Activated T-cell treated with anti-CD3 and anti-CD28 coated beads for 48 hours (primary cell): ENCODE results near the gene FAT4.

Experiments used
- DNase-seq: peaks from one replicate; pipeline ENCODE4 v3.0.0-alpha.2; 2020; ENCODE audit warnings: low read depth

Gene FAT4

GRCh38 chr4:125317525-125317877, 2.7 kb downstream of the FAT4 start:
- DNase-seq = no peak

- no peak for DNase-seq
Observed at GRCh38 chr4:125319311-125319710, 4.6 kb downstream of the FAT4 start.

GRCh38 chr4:125321709-125322365, 7.1 kb downstream of the FAT4 start:
- DNase-seq = no peak

GRCh38 chr4:125322366-125322730, 7.6 kb downstream of the FAT4 start:
- no peak for DNase-seq

GRCh38 chr4:125323654-125324053, 8.9 kb downstream of the FAT4 start:
- no peak for DNase-seq

- no peak for DNase-seq
Observed at GRCh38 chr4:125325733-125326132, 11.0 kb downstream of the FAT4 start.

- no peak for DNase-seq
Observed at GRCh38 chr4:125331116-125331515, 16.4 kb downstream of the FAT4 start.

- no peak for DNase-seq
Observed at GRCh38 chr4:125334926-125335325, 20.2 kb downstream of the FAT4 start.

GRCh38 chr4:125338814-125339213, 24.1 kb downstream of the FAT4 start:
- DNase-seq = no peak

GRCh38 chr4:125344198-125344597, 29.4 kb downstream of the FAT4 start:
- no peak for DNase-seq

GRCh38 chr4:125346616-125347015, 31.9 kb downstream of the FAT4 start:
- no peak for DNase-seq

GRCh38 chr4:125350470-125351135, 35.8 kb downstream of the FAT4 start:
- no peak for DNase-seq

GRCh38 chr4:125352521-125352920, 37.8 kb downstream of the FAT4 start:
- DNase-seq = no peak

- DNase-seq = no peak
Observed at GRCh38 chr4:125353131-125353530, 38.4 kb downstream of the FAT4 start.

- no peak for DNase-seq
Observed at GRCh38 chr4:125355791-125356190, 41.0 kb downstream of the FAT4 start.

GRCh38 chr4:125357675-125358074, 42.9 kb downstream of the FAT4 start:
- DNase-seq = no peak

GRCh38 chr4:125358453-125358852, 43.7 kb downstream of the FAT4 start:
- no peak for DNase-seq

GRCh38 chr4:125359363-125359762, 44.6 kb downstream of the FAT4 start:
- no peak for DNase-seq

GRCh38 chr4:125359960-125360634, 45.3 kb downstream of the FAT4 start:
- DNase-seq = no peak

GRCh38 chr4:125360727-125361126, 46.0 kb downstream of the FAT4 start:
- no peak for DNase-seq
